WTC11 (cell line): ENCODE results near the gene ADCY10. TPM values are rescaled to one million over a fixed set of nuclear protein-coding genes. Genes with fewer than 3 reads are reported as not detected.
A peak's percentile ranks its signal among the peaks of the same experiment; 100 is the strongest.

ENCODE experiments used
- ATAC-seq: fragments of 200-7000 bp; cut with Tn5 transposase; 2 replicates; pipeline ENCODE4 v1.10.0; 2021; ENCODE audit warnings: mild to moderate bottlenecking, moderate library complexity
- CTCF ChIA-PET: fragments of 300-600 bp; sonication (Branson Sonifier 250); formaldehyde crosslinking; loops from one replicate; lab custom pipeline; 2021; ENCODE audit warnings: antibody characterized with exemption; lab: Charles Lee
- POLR2A ChIA-PET: fragments of 350-600 bp; sonication (Branson Sonifier 250); formaldehyde crosslinking; loops from one replicate; lab custom pipeline; 2021; ENCODE audit warnings: antibody characterized with exemption; lab: Charles Lee
- DNase-seq: peaks from one replicate; pipeline ENCODE4 v3.0.0; 2021; ENCODE audit warnings: low spot score
- H3K27ac Mint-ChIP-seq: 2 replicates; pipeline ENCODE4 v1.8.0; 2021; ENCODE audit warnings: mixed read lengths
- H3K27me3 Mint-ChIP-seq: 2 replicates; pipeline ENCODE4 v1.8.0; 2021; ENCODE audit warnings: low read depth, mild to moderate bottlenecking, moderate library complexity, mixed read lengths
- H3K36me3 Mint-ChIP-seq: 2 replicates; pipeline ENCODE4 v1.8.0; 2021; ENCODE audit warnings: mixed read lengths
- H3K4me1 Mint-ChIP-seq: 2 replicates; pipeline ENCODE4 v1.8.0; 2022; ENCODE audit warnings: mixed read lengths
- H3K4me3 Mint-ChIP-seq: 2 replicates; pipeline ENCODE4 v1.8.0; 2021; ENCODE audit warnings: mild to moderate bottlenecking, moderate library complexity, mixed read lengths
- H3K9me3 Mint-ChIP-seq: 2 replicates; pipeline ENCODE4 v1.8.0; 2021; ENCODE audit warnings: mixed read lengths
- ELF4 ChIP-seq: sonication (generic); formaldehyde crosslinking; IDR thresholded peaks from 2 replicates; pipeline ENCODE4 v1.8.1; 2022; ENCODE audit warnings: low read depth, mild to moderate bottlenecking, moderate library complexity, missing genetic modification reagents
- EMX1 ChIP-seq: fragments of 250-450 bp; sonication (Bioruptor Pico); IDR thresholded peaks from 2 replicates; pipeline ENCODE4 v1.8.0; 2021; ENCODE audit warnings: mild to moderate bottlenecking
- ESRRA ChIP-seq: sonication (generic); formaldehyde crosslinking; IDR thresholded peaks from 2 replicates; pipeline ENCODE4 v1.8.1; 2022; ENCODE audit warnings: mild to moderate bottlenecking, missing genetic modification reagents, borderline replicate concordance
- FOXJ3 ChIP-seq: sonication (generic); formaldehyde crosslinking; IDR thresholded peaks from 2 replicates; pipeline ENCODE4 v1.9.0; 2021; ENCODE audit warnings: missing genetic modification reagents, mild to moderate bottlenecking, borderline replicate concordance
- FOXK1 ChIP-seq: sonication (generic); formaldehyde crosslinking; IDR thresholded peaks from 2 replicates; pipeline ENCODE4 v1.8.0; 2022; ENCODE audit warnings: mild to moderate bottlenecking, moderate library complexity, missing genetic modification reagents
- GTF2I ChIP-seq: fragments of 250-450 bp; sonication (Bioruptor Pico); conservative IDR thresholded peaks from 2 replicates; pipeline ENCODE4 v1.4.0; 2021; ENCODE audit warnings: mild to moderate bottlenecking
- NFE2L1 ChIP-seq: sonication (generic); formaldehyde crosslinking; IDR thresholded peaks from 2 replicates; pipeline ENCODE4 v1.8.1; 2023; ENCODE audit warnings: missing genetic modification reagents
- NR3C1 ChIP-seq: sonication (generic); formaldehyde crosslinking; conservative IDR thresholded peaks from 2 replicates; pipeline ENCODE4 v1.8.1; 2023; ENCODE audit warnings: low read depth, mild to moderate bottlenecking, missing genetic modification reagents
- TCF7 ChIP-seq: sonication (generic); formaldehyde crosslinking; IDR thresholded peaks from 2 replicates; pipeline ENCODE4 v1.8.0; 2022; ENCODE audit warnings: mild to moderate bottlenecking, low read depth, missing genetic modification reagents, moderate library complexity
- TEAD1 ChIP-seq: sonication (generic); formaldehyde crosslinking; IDR thresholded peaks from 2 replicates; pipeline ENCODE4 v1.8.0; 2022; ENCODE audit warnings: mild to moderate bottlenecking, missing genetic modification reagents
- TEAD4 ChIP-seq: sonication (generic); formaldehyde crosslinking; IDR thresholded peaks from 2 replicates; pipeline ENCODE4 v1.8.0; 2022; ENCODE audit warnings: mild to moderate bottlenecking, missing genetic modification reagents
- ZNF219 ChIP-seq: sonication (generic); formaldehyde crosslinking; IDR thresholded peaks from 2 replicates; pipeline ENCODE4 v1.8.0; 2023; ENCODE audit warnings: missing genetic modification reagents, mild to moderate bottlenecking, borderline replicate concordance
- total RNA-seq: library from RNA; stranded (reverse); gene quantifications from 3 replicates; pipeline ENCODE4 v1.2.3, GENCODE V29; 2021
- TF ChIP-seq, protein P1 (sequence below): sonication (generic); formaldehyde crosslinking; IDR thresholded peaks from 2 replicates; pipeline ENCODE4 v1.8.1; 2023; ENCODE audit warnings: mild to moderate bottlenecking, missing genetic modification reagents, borderline replicate concordance
- TF ChIP-seq, protein P2 (sequence below): fragments of 250-450 bp; sonication (Bioruptor Pico); IDR thresholded peaks from 2 replicates; pipeline ENCODE4 v2.1.2; 2022; ENCODE audit warnings: mild to moderate bottlenecking, moderate library complexity
- TF ChIP-seq, protein P3 (sequence below): fragments of 250-450 bp; sonication (Bioruptor Pico); IDR thresholded peaks from 2 replicates; pipeline ENCODE4 v1.9.0; 2021; ENCODE audit warnings: mild to moderate bottlenecking, borderline replicate concordance
- TF ChIP-seq, protein P4 (sequence below): sonication (generic); formaldehyde crosslinking; IDR thresholded peaks from 2 replicates; pipeline ENCODE4 v1.8.1; 2023; ENCODE audit warnings: mild to moderate bottlenecking, moderate library complexity, missing genetic modification reagents

The ADCY10 gene
- total RNA-seq, 1 experiment from 2014 or later, result 0.07 TPM

DNA sequence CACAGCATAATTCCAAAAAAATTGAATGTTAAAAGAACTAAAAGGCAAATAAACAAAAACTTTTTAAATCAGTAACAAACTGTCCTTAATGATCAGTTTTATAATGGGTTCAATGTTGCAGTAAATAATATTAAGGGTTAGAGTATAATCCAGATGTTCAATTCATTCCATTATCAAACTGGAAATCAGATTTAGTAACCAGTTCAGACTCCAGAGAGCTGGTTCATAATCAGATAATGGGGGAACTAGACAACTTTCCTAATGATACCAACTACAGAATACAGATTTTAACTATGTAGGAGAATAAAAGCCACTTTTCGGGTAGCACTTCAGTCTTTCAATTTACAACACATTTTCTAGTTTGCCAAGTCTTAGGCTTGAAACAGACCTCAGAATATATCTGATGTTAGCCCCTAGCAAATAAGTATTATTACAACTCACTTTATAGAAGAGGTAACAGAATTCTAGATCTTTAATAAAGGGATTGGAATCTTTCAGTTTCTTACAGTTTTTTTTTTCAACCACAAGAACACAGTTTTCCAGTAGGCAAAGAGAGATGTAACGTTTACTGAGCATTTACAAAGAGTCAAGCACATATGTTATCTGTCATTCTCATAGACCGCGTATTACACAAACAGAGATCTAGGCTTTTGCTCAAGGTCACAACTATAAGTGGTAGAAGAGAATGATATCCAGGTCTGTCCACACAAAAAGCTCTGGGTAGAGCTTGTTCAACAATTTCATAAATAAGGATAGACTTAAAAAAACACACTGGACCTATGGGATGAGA lies 20.7 kb upstream of the ADCY10 start:
- no peak for ATAC-seq
- DNase-seq, result no peak
- H3K4me3 Mint-ChIP-seq, result peak overlapping the region; percentile 92
- H3K27me3 Mint-ChIP-seq, result no peaks in the 10 kb centered on the region
- H3K36me3 Mint-ChIP-seq, result no peaks in the 10 kb centered on the region
- H3K4me1 Mint-ChIP-seq, result peaks cover 21% of the 10 kb centered on the region
- TF ChIP-seq, protein P1, sequence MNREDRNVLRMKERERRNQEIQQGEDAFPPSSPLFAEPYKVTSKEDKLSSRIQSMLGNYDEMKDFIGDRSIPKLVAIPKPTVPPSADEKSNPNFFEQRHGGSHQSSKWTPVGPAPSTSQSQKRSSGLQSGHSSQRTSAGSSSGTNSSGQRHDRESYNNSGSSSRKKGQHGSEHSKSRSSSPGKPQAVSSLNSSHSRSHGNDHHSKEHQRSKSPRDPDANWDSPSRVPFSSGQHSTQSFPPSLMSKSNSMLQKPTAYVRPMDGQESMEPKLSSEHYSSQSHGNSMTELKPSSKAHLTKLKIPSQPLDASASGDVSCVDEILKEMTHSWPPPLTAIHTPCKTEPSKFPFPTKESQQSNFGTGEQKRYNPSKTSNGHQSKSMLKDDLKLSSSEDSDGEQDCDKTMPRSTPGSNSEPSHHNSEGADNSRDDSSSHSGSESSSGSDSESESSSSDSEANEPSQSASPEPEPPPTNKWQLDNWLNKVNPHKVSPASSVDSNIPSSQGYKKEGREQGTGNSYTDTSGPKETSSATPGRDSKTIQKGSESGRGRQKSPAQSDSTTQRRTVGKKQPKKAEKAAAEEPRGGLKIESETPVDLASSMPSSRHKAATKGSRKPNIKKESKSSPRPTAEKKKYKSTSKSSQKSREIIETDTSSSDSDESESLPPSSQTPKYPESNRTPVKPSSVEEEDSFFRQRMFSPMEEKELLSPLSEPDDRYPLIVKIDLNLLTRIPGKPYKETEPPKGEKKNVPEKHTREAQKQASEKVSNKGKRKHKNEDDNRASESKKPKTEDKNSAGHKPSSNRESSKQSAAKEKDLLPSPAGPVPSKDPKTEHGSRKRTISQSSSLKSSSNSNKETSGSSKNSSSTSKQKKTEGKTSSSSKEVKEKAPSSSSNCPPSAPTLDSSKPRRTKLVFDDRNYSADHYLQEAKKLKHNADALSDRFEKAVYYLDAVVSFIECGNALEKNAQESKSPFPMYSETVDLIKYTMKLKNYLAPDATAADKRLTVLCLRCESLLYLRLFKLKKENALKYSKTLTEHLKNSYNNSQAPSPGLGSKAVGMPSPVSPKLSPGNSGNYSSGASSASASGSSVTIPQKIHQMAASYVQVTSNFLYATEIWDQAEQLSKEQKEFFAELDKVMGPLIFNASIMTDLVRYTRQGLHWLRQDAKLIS, result no peak
- TF ChIP-seq FOXK1, result no peak
- no peak for TF ChIP-seq NR3C1 (CRISPR knock-in tag)
- TF ChIP-seq, protein P2, sequence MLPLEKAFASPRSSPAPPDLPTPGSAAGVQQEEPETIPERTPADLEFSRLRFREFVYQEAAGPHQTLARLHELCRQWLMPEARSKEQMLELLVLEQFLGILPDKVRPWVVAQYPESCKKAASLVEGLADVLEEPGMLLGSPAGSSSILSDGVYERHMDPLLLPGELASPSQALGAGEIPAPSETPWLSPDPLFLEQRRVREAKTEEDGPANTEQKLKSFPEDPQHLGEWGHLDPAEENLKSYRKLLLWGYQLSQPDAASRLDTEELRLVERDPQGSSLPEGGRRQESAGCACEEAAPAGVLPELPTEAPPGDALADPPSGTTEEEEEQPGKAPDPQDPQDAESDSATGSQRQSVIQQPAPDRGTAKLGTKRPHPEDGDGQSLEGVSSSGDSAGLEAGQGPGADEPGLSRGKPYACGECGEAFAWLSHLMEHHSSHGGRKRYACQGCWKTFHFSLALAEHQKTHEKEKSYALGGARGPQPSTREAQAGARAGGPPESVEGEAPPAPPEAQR (CRISPR knock-in tag), result no peak
- no peak for TF ChIP-seq FOXJ3
- no peak for TF ChIP-seq ELF4
- TF ChIP-seq, protein P3, sequence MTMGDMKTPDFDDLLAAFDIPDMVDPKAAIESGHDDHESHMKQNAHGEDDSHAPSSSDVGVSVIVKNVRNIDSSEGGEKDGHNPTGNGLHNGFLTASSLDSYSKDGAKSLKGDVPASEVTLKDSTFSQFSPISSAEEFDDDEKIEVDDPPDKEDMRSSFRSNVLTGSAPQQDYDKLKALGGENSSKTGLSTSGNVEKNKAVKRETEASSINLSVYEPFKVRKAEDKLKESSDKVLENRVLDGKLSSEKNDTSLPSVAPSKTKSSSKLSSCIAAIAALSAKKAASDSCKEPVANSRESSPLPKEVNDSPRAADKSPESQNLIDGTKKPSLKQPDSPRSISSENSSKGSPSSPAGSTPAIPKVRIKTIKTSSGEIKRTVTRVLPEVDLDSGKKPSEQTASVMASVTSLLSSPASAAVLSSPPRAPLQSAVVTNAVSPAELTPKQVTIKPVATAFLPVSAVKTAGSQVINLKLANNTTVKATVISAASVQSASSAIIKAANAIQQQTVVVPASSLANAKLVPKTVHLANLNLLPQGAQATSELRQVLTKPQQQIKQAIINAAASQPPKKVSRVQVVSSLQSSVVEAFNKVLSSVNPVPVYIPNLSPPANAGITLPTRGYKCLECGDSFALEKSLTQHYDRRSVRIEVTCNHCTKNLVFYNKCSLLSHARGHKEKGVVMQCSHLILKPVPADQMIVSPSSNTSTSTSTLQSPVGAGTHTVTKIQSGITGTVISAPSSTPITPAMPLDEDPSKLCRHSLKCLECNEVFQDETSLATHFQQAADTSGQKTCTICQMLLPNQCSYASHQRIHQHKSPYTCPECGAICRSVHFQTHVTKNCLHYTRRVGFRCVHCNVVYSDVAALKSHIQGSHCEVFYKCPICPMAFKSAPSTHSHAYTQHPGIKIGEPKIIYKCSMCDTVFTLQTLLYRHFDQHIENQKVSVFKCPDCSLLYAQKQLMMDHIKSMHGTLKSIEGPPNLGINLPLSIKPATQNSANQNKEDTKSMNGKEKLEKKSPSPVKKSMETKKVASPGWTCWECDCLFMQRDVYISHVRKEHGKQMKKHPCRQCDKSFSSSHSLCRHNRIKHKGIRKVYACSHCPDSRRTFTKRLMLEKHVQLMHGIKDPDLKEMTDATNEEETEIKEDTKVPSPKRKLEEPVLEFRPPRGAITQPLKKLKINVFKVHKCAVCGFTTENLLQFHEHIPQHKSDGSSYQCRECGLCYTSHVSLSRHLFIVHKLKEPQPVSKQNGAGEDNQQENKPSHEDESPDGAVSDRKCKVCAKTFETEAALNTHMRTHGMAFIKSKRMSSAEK (CRISPR knock-in tag), result no peak
- TF ChIP-seq ESRRA (CRISPR knock-in tag), result no peak
- TF ChIP-seq, protein P4, sequence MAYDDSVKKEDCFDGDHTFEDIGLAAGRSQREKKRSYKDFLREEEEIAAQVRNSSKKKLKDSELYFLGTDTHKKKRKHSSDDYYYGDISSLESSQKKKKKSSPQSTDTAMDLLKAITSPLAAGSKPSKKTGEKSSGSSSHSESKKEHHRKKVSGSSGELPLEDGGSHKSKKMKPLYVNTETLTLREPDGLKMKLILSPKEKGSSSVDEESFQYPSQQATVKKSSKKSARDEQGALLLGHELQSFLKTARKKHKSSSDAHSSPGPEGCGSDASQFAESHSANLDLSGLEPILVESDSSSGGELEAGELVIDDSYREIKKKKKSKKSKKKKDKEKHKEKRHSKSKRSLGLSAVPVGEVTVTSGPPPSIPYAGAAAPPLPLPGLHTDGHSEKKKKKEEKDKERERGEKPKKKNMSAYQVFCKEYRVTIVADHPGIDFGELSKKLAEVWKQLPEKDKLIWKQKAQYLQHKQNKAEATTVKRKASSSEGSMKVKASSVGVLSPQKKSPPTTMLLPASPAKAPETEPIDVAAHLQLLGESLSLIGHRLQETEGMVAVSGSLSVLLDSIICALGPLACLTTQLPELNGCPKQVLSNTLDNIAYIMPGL (CRISPR knock-in tag), result no peak
- TF ChIP-seq ZNF219 (CRISPR knock-in tag), result no peak
- TF ChIP-seq TEAD1, result no peak
- no peak for TF ChIP-seq GTF2I
- no peak for TF ChIP-seq TCF7 (CRISPR knock-in tag)
- no peak for TF ChIP-seq NFE2L1 (CRISPR knock-in tag)
- TF ChIP-seq EMX1, result no peak
- no peak for TF ChIP-seq TEAD4 (CRISPR knock-in tag)
- ChIA-PET POLR2A (interaction anchor here (1.7 to 2.1 kb wide), 2 partner anchors 21 to 115 kb away, joined by 6 to 14 read pairs; partner anchors contain the start of gene ADCY10), CTCF (interaction anchor here (3.1 to 3.2 kb wide), 2 partner anchors 132 to 148 kb away, joined by 10 to 13 read pairs; no protein-coding TSS in a partner anchor)
- no peaks in the 10 kb centered on the region for H3K9me3 Mint-ChIP-seq
- peak overlapping the region; percentile 97; the same call in 1 of the 2 replicates for H3K27ac Mint-ChIP-seq
